NCI-H82 treated with DMSO at 0.1 percent for 48 hours (cell line): Measurements from ENCODE around the gene NCOA6.
"Not testable (repeated sequence)": the region's sequence is repeated elsewhere in the genome, so short reads cannot be mapped to it uniquely, and the experiment has no call there.

Source experiments
- DNase-seq: peaks from one replicate; lab custom pipeline; 2025; ENCODE audit not compliant: unreplicated experiment; lab: John Stamatoyannopoulos, UW

Gene NCOA6

GRCh38 chr20:34829191-34829590, 3.7 kb upstream of the NCOA6 start:
- no peak for DNase-seq

GRCh38 chr20:34824806-34825529, 483 bp downstream of the NCOA6 start:
- DNase-seq, result no peak

GRCh38 chr20:34824452-34824805, 1.0 kb downstream of the NCOA6 start:
- DNase-seq, result peak; percentile 35

- DNase-seq, result no peak
Measured at GRCh38 chr20:34824026-34824425, 1.4 kb downstream of the NCOA6 start.

GRCh38 chr20:34820805-34821578, 4.5 kb downstream of the NCOA6 start:
- DNase-seq, result no peak

- peak; percentile 15 for DNase-seq
Measured at GRCh38 chr20:34817801-34818200, 7.7 kb downstream of the NCOA6 start.

GRCh38 chr20:34817072-34817471, 8.4 kb downstream of the NCOA6 start:
- no peak for DNase-seq

- DNase-seq, result no peak
Measured at GRCh38 chr20:34815636-34816035, 9.8 kb downstream of the NCOA6 start.

GRCh38 chr20:34808583-34808982, 16.9 kb downstream of the NCOA6 start:
- no peak for DNase-seq

GRCh38 chr20:34807944-34808465, 17.4 kb downstream of the NCOA6 start:
- not testable (repeated sequence) for DNase-seq

GRCh38 chr20:34806255-34806654, 19.2 kb downstream of the NCOA6 start:
- DNase-seq, result peak; percentile 51

GRCh38 chr20:34798871-34799270, 26.6 kb downstream of the NCOA6 start:
- no peak for DNase-seq

GRCh38 chr20:34798328-34798727, 27.1 kb downstream of the NCOA6 start:
- no peak for DNase-seq

- DNase-seq, result no peak
Measured at GRCh38 chr20:34797012-34797995, 28.1 kb downstream of the NCOA6 start.

- DNase-seq, result no peak
Measured at GRCh38 chr20:34794006-34794585, 31.4 kb downstream of the NCOA6 start.

- no peak for DNase-seq
Measured at GRCh38 chr20:34792687-34793363, 32.6 kb downstream of the NCOA6 start.

- DNase-seq, result no peak
Measured at GRCh38 chr20:34791289-34792020, 34.0 kb downstream of the NCOA6 start.

GRCh38 chr20:34781220-34781619, 44.2 kb downstream of the NCOA6 start:
- no peak for DNase-seq

GRCh38 chr20:34780291-34780690, 45.2 kb downstream of the NCOA6 start:
- not testable (repeated sequence) for DNase-seq
